ENCODE data around the gene CFTR. TPM values are rescaled to one million over a fixed set of nuclear protein-coding genes. Genes with fewer than 3 reads are reported as not detected.

The CFTR gene
- total RNA-seq, 1 donor from 2014 or later, result 0.06 TPM

DNA sequence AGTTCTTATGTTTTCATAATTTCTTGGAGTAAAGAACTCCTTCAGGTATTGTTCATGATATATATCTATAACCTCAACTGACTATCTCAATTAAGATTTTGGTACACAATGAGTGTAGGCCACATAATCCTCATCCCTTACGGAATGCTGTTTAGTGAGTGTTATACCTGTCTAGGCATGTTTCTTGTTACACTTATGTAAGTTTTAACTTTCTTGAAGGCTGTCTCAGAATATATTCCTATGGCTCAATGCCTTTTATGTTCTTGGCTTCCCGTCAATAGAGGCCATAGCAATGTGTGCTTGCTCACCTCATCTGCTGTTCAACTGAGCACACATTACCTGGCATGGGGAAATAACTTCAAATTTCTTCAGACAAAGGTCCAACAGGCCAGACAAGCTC lies 208.3 kb downstream of the CFTR start:
- H4K20me1 ChIP-seq (ENCODE audit: low read depth), result no peaks in the 10 kb centered on the region
- no peaks in the 10 kb centered on the region for H3K36me3 Mint-ChIP-seq
- H3K4me1 Mint-ChIP-seq, result peaks cover 3% of the 10 kb centered on the region
- H3K9ac ChIP-seq, result no peak overlapping the region
- H3K4me1 ChIP-seq, result peaks cover 17% of the 10 kb centered on the region
- no peak overlapping the region for H2AFZ ChIP-seq (replicated peaks)
- DNase-seq (ENCODE audit: low spot score), result no peak
- H3K4me3 Mint-ChIP-seq, result no peak overlapping the region
- TF ChIP-seq CTCF (IDR thresholded peaks at IDR 0.05), result no peak
- no peak for TF ChIP-seq EZH2phosphoT487 (IDR thresholded peaks at IDR 0.05)
- no peak for TF ChIP-seq EZH2 (IDR thresholded peaks at IDR 0.05)
- no peak overlapping the region for H3K4me2 ChIP-seq
- H3K27ac ChIP-seq, result no peak overlapping the region
- no peaks in the 10 kb centered on the region for H3K27me3 ChIP-seq
- H3K27ac Mint-ChIP-seq, result no peak overlapping the region
- H3K4me3 ChIP-seq, result no peak overlapping the region
- no peaks in the 10 kb centered on the region for H3K9me3 ChIP-seq (ENCODE audit: low read depth)
- no peaks in the 10 kb centered on the region for H3K36me3 ChIP-seq
- no peaks in the 10 kb centered on the region for H3K79me2 ChIP-seq (ENCODE audit: low read depth)
- H3K27me3 Mint-ChIP-seq (ENCODE audit: insufficient read depth, low read depth), result no peaks in the 10 kb centered on the region
- no peaks in the 10 kb centered on the region for H3K9me3 Mint-ChIP-seq
- H3F3A ChIP-seq (ENCODE audit: low read depth), result peaks cover 3% of the 10 kb centered on the region

GRCh38 chr7:117689406-117689805 lies 209.6 kb downstream of the CFTR start:
- Histone ChIP-seq H3K79me2 (ENCODE audit: low read depth) (no peaks in the 10 kb centered on the region), H3K27me3 (no peaks in the 10 kb centered on the region), H3K27ac (no peak overlapping the region), H4K20me1 (ENCODE audit: low read depth) (no peaks in the 10 kb centered on the region), H3F3A (ENCODE audit: low read depth) (peaks cover 3% of the 10 kb centered on the region), H3K4me2 (no peak overlapping the region), H3K4me1 (peaks cover 12% of the 10 kb centered on the region), H3K4me3 (no peak overlapping the region), H3K9me3 (ENCODE audit: low read depth) (no peaks in the 10 kb centered on the region), H3K36me3 (no peaks in the 10 kb centered on the region), H2AFZ (replicated peaks) (no peak overlapping the region), H3K9ac (no peak overlapping the region)
- TF ChIP-seq EZH2phosphoT487 (IDR thresholded peaks at IDR 0.05), result no peak
- TF ChIP-seq CTCF (IDR thresholded peaks at IDR 0.05), result no peak
- no peak for TF ChIP-seq EZH2 (IDR thresholded peaks at IDR 0.05)
- Mint-ChIP-seq H3K4me3 (no peak overlapping the region), H3K27me3 (ENCODE audit: insufficient read depth, low read depth) (no peaks in the 10 kb centered on the region), H3K9me3 (no peaks in the 10 kb centered on the region), H3K4me1 (no peaks in the 10 kb centered on the region), H3K27ac (no peak overlapping the region), H3K36me3 (peaks cover 2% of the 10 kb centered on the region)
- DNase-seq (ENCODE audit: low spot score), result no peak

GRCh38 chr7:117690147-117690546 lies 210.3 kb downstream of the CFTR start:
- no peak for TF ChIP-seq CTCF (IDR thresholded peaks at IDR 0.05)
- TF ChIP-seq EZH2phosphoT487 (IDR thresholded peaks at IDR 0.05), result no peak
- TF ChIP-seq EZH2 (IDR thresholded peaks at IDR 0.05), result no peak
- Histone ChIP-seq H3K4me1 (peaks cover 12% of the 10 kb centered on the region), H3K27me3 (no peaks in the 10 kb centered on the region), H3K27ac (no peak overlapping the region), H2AFZ (replicated peaks) (no peak overlapping the region), H3K4me3 (no peak overlapping the region), H4K20me1 (ENCODE audit: low read depth) (no peaks in the 10 kb centered on the region), H3K4me2 (no peak overlapping the region), H3F3A (ENCODE audit: low read depth) (peaks cover 3% of the 10 kb centered on the region), H3K36me3 (no peaks in the 10 kb centered on the region), H3K9me3 (ENCODE audit: low read depth) (no peaks in the 10 kb centered on the region), H3K79me2 (ENCODE audit: low read depth) (no peaks in the 10 kb centered on the region), H3K9ac (no peak overlapping the region)
- Mint-ChIP-seq H3K36me3 (peaks cover 2% of the 10 kb centered on the region), H3K4me3 (no peak overlapping the region), H3K9me3 (no peaks in the 10 kb centered on the region), H3K27ac (no peak overlapping the region), H3K4me1 (no peaks in the 10 kb centered on the region), H3K27me3 (ENCODE audit: insufficient read depth, low read depth) (no peaks in the 10 kb centered on the region)
- DNase-seq (ENCODE audit: low spot score), result no peak

Measured in neural progenitor cell (in vitro differentiated cells).